GM18498 (cell line): Measurements from ENCODE around the gene H6PD.

Experiments
- ATAC-seq: cut with Tn5 transposase; IDR thresholded peaks from one replicate; pipeline ENCODE4 v1.9.1; 2021; ENCODE audit warnings: mild to moderate bottlenecking, moderate library complexity; ENCODE audit not compliant: unreplicated experiment

Gene H6PD

GRCh38 chr1:9239622-9240401, 5.2 kb downstream of the H6PD start:
- no peak for ATAC-seq

GRCh38 chr1:9240914-9241820, 6.6 kb downstream of the H6PD start:
- no peak for ATAC-seq

- ATAC-seq = no peak
These were observed 7.3 kb downstream of the H6PD start for GRCh38 chr1:9241891-9242290.

- ATAC-seq = no peak
These were observed 7.9 kb downstream of the H6PD start for GRCh38 chr1:9242338-9242969.

- no peak for ATAC-seq
These were observed 8.6 kb downstream of the H6PD start for GRCh38 chr1:9243066-9243739.

GRCh38 chr1:9244501-9245229, 10.1 kb downstream of the H6PD start:
- no peak for ATAC-seq

- no peak for ATAC-seq
These were observed 10.7 kb downstream of the H6PD start for GRCh38 chr1:9245230-9245619.

GRCh38 chr1:9245661-9246060, 11.1 kb downstream of the H6PD start:
- no peak for ATAC-seq

GRCh38 chr1:9246215-9246614, 11.6 kb downstream of the H6PD start:
- ATAC-seq = no peak

- ATAC-seq = no peak
These were observed 12.5 kb downstream of the H6PD start for GRCh38 chr1:9246841-9247785.

- ATAC-seq = no peak
These were observed 13.3 kb downstream of the H6PD start for GRCh38 chr1:9247894-9248293.

- ATAC-seq = no peak
These were observed 14.0 kb downstream of the H6PD start for GRCh38 chr1:9248341-9249262.

GRCh38 chr1:9249263-9249533, 14.6 kb downstream of the H6PD start:
- ATAC-seq = no peak

GRCh38 chr1:9249534-9250410, 15.2 kb downstream of the H6PD start:
- no peak for ATAC-seq

- ATAC-seq = no peak
These were observed 16.1 kb downstream of the H6PD start for GRCh38 chr1:9250411-9251381.

GRCh38 chr1:9251501-9251900, 16.9 kb downstream of the H6PD start:
- no peak for ATAC-seq
